RCC 7860 (cell line): Measurements from ENCODE around the gene MACIR.
A peak's percentile ranks its signal among the peaks of the same experiment; 100 is the strongest.
"Not testable (repeated sequence)": the region's sequence is repeated elsewhere in the genome, so short reads cannot be mapped to it uniquely, and the experiment has no call there.

Experiments
- DNase-seq: peaks from one replicate; pipeline ENCODE4 v3.0.0-alpha.2; 2015; ENCODE audit warnings: low spot score
- FAIRE-seq: peaks from 2 replicates; lab custom pipeline; 2012; peaks lifted over from hg19 to GRCh38; lab: Jason Lieb, UNC

Gene MACIR, protein sequence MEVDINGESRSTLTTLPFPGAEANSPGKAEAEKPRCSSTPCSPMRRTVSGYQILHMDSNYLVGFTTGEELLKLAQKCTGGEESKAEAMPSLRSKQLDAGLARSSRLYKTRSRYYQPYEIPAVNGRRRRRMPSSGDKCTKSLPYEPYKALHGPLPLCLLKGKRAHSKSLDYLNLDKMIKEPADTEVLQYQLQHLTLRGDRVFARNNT

DNA sequence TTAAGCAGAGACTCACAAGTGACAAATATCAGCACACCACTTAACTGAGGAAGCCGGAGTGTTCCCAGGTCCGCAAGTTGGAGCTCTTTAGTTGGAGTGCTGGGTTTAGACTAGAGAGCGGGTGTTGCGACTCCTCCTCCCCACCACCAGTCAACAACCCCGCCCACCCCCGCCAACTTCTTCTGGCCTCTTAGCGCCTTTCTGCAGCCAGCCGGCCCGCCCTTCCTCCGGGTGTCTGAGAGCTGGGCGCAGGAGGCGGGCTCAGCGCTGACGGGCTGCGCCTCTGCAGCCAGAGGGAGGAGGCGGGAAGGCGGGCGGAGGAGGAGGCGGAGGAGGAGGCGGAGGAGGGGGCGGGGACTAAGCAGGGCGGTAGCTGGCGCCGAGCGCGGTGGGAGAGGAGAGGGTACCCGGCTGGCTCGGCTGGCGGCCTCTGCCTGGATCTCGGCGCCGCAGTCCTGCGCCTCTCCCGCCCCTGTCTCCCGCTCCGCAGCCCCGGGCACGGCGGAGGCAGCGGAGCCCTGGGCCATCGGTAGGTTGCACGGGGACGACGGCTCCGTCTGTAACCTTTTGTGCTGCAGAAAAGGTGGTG, at the start of gene MACIR:
TSS of gene MACIR (plus strand) at position 396 of the 589 bp plus-strand sequence. CDS start 17,157 bp downstream, outside the sequence.
- DNase-seq (peak; percentile 90), FAIRE-seq (peak; percentile 80)

DNA sequence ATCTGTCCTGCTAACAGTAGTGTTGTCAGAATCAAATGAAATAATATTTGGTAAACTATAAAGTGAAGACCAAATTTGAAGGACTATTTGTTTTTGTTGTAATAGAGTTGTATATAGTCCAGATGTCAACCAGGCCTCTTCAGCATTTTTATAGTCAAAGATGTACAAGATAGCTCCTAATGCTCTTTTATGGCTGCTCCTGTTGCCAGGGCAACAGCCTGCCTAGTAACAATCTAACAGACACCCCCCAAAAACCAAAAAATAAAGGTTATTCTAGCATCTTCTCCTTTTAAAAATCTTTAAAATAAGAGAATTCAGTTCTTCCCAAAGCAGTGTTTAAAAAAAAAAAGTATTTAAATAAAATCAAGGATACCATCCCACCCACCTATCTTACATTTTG, 49.5 kb upstream of the MACIR start:
- FAIRE-seq (no peak), DNase-seq (no peak)

DNA sequence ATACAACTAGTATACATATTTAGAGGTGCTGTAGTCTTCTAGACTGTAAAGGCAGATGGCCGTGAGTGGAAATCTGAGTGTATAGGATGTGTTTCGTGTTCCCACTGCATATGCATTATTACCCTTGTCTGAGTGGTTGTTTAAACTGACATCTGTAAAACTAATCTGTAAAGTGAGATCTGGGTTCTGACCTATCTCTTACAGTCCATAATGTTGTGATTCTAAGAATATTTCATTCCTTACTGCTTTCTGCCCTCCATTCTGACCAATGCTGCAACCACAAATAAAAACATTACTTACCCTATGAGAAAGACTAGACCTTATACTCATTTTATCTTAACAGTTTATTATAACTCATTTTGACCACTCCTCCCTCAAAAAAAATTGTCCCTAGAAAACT, 47.6 kb upstream of the MACIR start:
- FAIRE-seq: no peak
- DNase-seq: no peak

DNA sequence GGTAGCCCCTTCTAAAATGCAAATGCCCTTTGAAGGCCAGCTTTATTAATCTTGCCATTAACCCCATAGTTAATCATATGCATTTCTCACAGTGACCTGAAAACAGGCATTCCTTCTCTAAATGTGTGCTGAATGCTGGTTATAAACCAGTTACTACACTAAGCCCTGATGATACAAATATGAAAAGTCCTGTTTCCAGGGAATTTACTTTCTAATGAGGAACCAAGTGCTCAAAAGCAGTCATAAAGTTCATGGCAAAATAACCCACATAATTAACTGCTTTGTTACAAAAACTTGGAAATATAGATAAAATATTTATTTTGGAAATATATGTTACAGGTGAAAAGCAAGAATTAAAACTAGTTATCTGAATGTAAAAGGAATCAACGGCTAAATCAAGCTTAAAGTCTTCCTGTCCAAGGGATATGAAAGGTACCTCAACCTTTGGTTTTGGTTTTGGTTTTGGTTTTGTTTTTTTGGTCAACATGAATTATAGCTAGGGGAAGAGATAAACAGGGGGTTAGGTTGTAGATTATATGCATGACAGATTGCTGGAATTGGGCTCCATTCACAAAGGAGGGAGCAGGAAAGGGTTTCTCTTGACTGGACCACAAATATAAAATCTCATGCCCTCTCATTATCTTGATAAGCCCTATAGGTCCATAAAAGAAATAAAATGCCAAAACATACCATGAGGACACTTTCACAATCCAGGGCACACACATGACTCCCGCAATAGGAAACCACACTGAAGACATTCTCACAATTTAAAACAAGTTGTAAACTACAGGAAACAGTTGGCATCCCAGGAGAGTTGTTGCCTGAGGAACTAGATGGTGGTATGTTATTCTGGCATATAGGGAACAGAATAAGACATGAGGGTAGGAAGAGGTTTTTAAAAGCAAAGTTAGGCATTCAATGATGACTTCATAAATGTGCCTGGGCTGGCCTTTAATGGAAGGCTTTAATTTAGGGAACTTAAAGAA, 46.7 kb upstream of the MACIR start:
- DNase-seq: no peak
- no peak for FAIRE-seq

DNA sequence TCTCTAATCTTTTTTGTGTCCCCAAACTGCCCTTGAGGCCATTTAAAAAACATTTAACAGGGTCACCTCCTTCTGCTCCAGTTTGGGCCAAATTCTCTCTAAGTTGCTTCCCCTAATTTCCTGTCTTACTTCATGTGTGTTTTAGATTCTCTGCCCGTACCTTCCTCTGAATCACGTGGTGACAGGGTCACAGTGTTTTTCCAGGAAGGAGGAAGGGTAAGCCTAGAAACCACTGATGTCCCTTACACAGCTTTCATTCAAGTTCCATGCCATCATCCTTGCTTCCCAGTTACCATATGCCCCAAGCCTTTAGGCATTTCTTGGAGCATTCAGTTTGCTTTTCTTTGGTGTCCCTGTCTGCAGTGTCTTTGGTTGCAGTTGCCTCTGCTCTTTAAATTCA, 42.4 kb upstream of the MACIR start:
- no peak for DNase-seq
- no peak for FAIRE-seq

DNA sequence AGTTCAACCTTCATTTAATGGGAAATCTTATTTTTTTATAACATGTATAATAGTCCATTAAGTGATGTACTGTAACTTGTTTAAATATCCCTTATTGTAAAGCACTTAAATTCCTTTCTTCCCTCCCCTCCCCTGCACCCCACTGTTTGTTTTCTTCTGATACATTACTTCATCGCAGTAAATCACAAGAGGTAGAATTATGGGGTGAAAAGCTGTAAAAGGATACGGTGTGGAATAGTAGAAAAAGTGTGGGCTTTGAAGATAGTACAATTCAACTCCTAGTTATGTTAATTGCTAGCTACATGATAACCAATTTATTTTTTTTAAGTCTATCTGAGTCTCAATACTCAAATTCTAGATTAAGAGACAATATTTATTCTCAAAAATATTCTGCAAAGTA, 41.9 kb upstream of the MACIR start:
- no peak for DNase-seq
- FAIRE-seq: no peak

DNA sequence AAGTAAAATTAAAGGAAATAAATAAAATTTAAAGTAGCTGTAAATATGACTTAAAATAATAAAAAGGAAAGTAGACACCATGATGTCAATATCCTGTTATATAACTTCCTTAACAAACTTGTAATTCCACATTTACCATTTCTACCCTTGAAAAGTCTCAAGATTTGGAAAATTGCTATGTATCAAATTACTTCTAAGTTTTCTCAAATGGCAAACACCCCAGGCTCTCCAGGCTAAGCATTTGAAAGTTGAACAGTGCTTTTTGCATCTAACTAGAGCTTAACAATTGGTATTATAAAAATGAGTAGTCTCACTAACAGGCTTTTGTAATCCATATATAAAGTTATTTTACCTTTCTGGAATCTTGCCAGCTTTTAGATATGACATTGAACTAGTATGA, 41.5 kb upstream of the MACIR start:
- FAIRE-seq: no peak
- no peak for DNase-seq

DNA sequence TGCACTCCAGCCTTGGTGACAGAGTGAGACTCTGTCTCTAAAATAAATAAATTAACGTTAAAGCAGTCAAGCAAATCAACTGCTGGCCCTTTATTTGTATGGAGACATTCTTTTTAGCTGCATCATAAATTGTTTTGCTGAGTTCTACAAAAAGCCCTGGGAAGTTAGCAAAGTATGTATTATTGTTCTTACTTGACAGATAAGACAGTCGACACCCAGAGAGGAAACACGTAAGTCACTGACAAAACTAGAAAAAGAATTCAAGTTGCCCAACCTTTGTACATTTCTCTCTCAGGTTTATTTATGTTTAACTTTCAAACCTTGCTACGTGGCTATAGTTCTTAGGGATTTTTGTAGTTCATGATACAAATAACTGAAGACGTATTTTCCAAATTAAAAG, 40.4 kb upstream of the MACIR start:
- FAIRE-seq (no peak), DNase-seq (peak; percentile 49)

DNA sequence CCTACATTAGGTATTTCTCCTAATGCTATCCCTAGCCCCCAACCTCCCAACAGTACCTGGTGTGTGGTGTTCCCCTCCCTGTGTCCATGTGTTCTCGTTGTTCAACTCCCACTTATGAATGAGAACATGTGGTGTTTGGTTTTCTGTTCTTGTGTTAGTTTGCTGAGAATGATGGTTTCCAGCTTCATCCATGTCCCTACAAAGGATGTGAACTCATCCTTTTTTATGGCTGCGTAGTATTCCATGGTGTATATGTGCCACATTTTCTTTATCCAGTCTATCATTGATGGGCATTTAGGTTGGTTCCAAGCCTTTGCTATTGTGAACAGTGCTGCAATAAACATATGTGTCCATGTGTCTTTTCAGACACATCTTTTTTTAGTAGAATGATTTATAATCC, 39.5 kb upstream of the MACIR start:
- FAIRE-seq, DNase-seq: not testable (repeated sequence)

DNA sequence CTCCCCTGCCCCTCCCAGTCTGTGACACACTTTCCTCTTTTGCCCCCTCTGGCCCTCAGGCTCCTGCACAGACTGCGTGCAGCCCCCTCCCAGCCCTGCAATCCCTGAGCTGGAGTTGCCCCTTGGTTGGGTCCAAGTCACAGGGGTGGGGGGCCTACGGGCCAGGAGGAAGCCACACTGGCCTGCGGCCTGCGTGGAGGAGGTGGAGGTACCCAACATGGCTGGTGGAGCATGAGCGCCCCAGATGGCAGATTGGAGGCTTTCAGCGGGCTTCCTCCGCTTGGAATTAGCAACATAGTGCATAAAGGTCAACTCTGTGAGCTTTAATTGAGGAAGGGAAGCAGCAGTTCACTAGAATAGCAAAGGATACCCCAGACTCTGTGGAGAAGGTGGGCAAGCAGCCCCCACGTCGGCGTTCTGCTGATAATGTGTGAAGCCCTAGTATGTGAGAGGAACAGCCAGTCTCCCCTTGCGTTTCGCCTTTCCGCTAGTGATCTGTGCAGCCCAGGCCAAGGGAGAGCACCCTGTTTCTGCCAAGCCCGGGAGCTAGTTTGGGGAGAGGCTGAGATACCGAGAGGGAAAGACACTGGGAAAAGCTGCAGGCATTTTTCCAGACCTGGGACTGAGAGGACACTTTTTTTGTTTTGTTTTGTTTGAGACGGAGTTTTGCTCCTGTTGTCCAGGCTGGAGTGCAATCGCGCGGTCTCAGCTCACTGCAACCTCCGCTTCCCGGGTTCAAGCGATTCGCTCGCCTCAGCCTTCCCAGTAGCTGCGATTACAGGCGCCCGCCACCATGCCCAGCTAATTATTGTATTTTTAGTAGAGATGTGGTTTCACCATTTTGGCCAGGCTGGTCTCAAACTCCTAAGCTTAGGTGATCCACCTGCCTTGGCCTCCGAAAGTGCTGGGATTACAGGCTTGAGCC, 35.3 kb upstream of the MACIR start:
- FAIRE-seq: no peak

DNA sequence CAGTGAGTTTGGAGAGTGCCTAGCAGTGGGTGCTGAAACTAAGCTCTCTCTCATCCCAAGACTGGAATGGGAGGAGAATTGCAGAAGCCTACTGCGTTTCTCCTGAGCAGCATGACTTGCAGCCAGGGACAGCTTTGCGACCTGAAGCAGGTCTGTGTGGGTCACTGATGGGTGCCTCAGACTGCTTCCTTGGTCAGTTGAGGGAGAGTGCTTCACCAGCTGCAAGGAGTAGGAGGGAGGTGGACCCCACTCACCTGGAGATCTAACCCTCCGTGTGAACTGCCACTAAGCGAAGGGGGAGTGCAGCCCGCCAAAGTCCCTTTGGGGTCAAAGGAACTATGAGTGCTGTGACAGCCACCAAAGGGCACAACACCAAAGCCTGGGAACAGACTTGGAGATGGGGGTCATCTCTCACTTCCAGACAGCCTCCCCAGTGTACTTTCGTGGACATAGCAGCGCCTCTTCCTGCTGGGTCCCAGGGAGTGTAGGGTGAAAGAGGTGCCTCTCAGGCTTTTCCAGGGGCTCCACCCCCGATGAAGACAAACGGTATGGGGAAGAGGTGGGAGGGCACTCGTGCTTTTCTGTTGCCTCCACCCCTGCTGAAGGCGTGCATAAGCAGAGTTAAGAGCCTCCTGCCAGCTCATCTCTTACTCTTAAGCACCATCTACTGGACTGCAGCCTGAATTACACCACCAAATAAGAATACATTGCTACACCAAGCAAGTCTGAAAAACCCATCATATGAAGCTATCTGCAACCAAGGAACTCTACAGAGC, 34.3 kb upstream of the MACIR start:
- peak; percentile 41 for DNase-seq
- FAIRE-seq: no peak

More for the DNA sequence above, 35.3 kb upstream of the MACIR start:
- no peak for DNase-seq

DNA sequence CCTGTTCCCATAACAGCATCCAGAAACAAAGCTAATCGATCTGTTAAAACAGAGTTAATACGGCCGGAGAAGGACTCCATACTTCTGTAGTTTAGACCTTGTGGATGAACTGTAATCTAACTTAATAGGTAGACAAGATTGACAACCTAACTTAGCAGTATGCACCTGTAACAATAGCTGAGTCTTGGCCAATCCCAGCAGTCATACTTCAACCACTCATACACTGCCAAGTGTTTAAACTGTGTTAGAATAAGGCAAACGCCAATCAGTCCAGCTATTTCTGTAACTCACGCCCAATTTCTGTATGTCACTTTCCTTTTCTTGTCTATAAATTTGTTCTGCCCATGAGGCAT, 33.7 kb upstream of the MACIR start:
- no peak for FAIRE-seq
- no peak for DNase-seq

DNA sequence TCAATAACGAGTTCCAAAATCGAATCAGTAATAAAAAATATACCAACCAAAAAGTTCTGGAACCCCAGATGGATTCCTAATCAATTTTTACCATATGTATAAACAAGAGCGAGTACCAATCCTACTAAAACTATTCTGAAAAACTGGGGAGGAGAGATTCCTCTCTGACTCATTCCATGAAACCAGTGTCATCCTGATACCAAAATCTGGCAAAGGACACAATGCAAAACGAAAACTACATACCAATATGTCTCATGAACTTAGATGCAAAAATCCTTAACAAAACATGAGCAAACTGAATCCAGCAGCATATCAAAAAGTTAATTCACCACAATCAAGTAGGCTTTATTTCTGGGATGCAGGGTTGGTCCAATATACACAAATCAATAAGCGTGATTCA, 30.5 kb upstream of the MACIR start:
- DNase-seq (no peak), FAIRE-seq (no peak)

DNA sequence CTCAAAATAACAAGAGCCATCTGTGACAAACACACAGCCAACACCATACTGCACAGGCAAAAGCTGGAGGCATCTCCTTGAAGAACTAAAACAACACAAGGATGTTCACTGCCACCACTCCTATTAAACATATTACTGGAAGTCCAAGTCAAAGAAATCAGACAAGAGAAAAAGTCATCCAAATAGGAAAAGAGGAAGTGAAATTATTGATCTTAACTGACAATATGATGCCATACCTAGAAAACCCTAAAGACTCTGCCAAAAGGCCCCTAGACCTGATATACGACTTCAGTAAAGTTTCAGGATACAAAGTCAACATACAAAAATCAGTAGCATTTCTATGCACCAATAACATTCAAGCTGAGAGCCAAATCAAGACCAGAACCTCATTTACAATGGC, 30.0 kb upstream of the MACIR start:
- DNase-seq (no peak), FAIRE-seq (no peak)

DNA sequence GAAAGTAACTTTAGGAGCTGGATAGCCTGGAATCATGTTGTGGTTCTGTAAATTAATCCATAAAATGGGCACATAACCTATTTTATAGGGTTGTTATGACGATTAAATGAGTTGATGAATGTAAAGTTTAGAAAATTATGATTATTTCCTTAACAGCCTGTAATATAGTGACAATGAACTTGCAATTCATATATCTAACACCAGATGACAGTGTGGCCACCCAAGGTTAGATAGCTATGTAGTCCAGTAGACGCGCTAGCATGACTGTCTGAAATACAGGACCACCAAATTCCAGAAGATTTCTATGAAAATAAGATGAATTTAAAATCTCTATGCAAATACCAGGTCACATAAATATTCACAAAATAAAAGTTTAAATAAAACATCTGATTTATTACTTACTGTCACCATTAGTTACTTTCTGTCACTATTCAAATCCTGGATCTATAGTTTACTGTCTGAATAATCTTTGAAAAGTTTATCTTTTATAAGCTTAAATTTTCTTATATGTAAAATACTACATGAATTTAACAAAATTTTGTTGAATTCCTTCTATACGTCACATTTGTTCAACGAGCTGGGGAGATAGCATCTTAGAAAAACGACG, 26.1 kb upstream of the MACIR start:
- DNase-seq (peak; percentile 13), FAIRE-seq (peak; percentile 47)

DNA sequence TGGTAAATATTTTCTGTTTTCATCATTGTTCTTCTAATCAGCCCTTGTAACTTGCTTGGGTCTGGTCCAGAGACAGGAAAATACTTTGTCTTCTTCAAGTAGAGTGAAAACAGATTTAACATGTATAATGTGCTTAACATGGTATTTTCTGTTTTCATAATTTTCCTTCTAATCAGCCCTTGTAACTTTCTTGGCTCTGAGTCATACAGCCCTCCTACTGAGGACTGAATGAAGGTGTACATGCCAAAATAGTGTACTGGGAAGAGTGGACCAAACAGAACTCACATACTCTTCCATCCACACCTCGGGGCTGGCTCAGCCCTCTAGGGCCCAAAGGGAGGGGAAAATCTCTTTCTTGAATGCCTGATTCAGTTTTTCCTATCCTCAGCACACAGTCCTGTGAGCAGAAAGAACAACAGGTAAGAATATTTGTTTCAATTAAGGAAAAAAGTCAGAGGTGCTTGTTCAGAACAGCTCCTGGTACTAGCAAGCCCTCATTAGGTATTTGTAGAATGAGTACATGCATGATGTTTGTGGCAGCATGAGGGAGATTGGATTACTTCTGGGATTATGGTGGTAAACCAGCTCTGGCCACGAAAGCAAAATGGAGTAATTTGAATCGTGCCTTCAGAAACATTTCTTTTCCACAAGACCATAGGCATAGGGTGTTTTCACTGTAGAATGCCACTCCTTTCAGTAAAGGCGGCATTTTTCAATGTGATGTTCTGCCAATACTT, 24.2 kb upstream of the MACIR start:
- DNase-seq (no peak), FAIRE-seq (no peak)

DNA sequence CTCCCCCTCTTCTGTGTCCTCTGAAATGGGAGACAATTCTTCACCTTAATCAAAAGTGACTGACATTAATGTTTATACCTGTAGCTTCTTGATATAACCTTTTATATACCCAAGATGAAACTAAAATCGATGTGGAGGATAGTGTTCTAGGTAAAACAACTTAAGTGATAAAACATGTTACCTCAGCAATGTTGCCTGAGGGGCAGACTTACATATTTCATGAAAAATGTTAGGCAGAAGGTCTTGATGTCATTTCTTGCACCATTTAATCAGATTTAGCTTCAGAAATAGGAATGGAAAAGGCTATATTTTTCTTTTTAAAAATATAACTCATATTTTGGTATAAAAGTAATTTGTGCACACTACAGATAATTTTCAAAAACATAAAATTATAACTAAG, 22.7 kb upstream of the MACIR start:
- DNase-seq (no peak), FAIRE-seq (no peak)

DNA sequence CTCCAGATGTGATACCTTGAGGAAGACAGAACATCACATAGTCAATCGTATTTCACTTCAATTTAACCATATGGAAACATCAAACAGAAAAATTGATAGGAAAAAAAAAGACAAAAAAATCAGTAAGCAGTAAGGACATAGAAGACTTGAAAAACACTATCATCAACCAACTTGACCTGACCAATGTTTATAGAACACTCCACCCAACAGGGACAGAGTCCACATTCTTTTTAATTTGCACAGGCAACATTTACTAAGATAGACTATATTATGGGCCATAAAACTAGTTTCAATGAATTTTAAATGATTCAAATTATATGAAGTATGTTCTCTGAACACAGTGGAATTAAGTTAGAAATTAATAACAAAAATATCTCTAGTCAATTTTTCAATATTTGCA, 20.8 kb upstream of the MACIR start:
- FAIRE-seq (no peak), DNase-seq (no peak)

DNA sequence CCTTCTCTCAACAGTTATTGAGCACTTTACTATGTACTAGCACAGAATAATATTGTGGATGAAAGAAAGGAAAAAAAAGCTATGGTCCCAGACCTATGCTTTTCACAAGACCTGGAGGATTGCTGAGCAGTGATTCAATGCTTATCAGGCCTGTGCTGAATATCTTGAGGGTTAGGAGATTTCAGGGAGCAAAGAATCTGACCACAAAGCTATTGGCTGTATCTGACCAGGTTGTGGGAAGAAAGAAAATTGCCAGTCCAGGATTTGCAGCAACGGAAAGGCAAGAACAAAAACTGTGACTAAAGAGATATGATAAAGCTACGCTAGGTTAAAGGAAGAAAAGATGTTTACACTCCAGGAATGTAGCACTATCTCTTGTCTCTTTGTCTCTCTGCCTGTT, 14.9 kb upstream of the MACIR start:
- DNase-seq: no peak
- no peak for FAIRE-seq
